Measurements from ENCODE around the gene BTBD9. TPM values are rescaled to one million over a fixed set of nuclear protein-coding genes. Genes with fewer than 3 reads are reported as not detected.

Gene BTBD9
- total and polyA plus RNA-seq, 2 donors (not counting 3 experiments of a cell fraction or from before 2014, with no cell fraction given) = 4.9 to 15.0 TPM

DNA sequence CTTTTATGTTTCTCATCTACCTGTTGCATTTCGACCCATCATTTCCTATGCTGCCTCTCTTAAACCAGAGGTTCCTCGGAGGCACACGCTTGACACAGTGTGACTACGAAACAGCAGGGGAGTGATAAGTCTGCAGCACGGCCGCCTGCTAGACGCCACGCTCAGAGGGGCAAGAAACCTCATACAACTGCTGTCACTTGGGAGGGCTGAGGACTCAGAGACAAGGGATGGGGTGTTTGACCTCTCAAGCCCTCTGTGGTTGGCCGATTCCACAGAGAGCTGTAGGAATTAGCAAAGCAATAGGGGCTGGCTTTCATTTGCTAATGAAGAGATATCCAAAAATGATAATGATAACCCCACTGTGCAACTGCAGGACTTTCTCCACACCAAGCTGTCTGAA, 447.7 kb downstream of the BTBD9 start:
- Histone ChIP-seq H4K20me1 (replicated peaks; ENCODE audit: control insufficient read depth, extremely low read depth, insufficient read depth, low read length) (no peaks in the 10 kb centered on the region), H2AFZ (ENCODE audit: low read depth, low read length) (no peak overlapping the region), H3K27me3 (ENCODE audit: control insufficient read depth in 2 of 2, insufficient read depth in 2 of 2, low read length in 2 of 2) (no peaks in the 10 kb centered on the region), H3K79me2 (ENCODE audit: control insufficient read depth, insufficient read depth, low read length) (no peaks in the 10 kb centered on the region), H3K4me3 (replicated peaks in 1 of 3; ENCODE audit: insufficient read depth in 1 of 3, low read depth in 1 of 3, low read length in 3 of 3) (no peak overlapping the region), H3K27ac (ENCODE audit: insufficient read depth, low read depth, low read length) (no peak overlapping the region), H3K36me3 (ENCODE audit: control insufficient read depth in 2 of 2, extremely low read depth in 1 of 2, insufficient read depth in 2 of 2, low read length in 2 of 2) (no peaks in the 10 kb centered on the region), H3K9ac (replicated peaks; ENCODE audit: extremely low read depth, insufficient read depth, low read length) (no peak overlapping the region), H3K9me1 (replicated peaks; ENCODE audit: control insufficient read depth, extremely low read depth, insufficient read depth, low read length) (no peaks in the 10 kb centered on the region), H3K4me2 (ENCODE audit: insufficient read depth, low read length) (no peak overlapping the region), H3K4me1 (ENCODE audit: control insufficient read depth, extremely low read depth, insufficient read depth, low read length) (peaks cover 13% of the 10 kb centered on the region), H3K9me3 (replicated peaks; ENCODE audit: control insufficient read depth, insufficient read depth, low read length) (no peaks in the 10 kb centered on the region)
- TF ChIP-seq, protein P1, sequence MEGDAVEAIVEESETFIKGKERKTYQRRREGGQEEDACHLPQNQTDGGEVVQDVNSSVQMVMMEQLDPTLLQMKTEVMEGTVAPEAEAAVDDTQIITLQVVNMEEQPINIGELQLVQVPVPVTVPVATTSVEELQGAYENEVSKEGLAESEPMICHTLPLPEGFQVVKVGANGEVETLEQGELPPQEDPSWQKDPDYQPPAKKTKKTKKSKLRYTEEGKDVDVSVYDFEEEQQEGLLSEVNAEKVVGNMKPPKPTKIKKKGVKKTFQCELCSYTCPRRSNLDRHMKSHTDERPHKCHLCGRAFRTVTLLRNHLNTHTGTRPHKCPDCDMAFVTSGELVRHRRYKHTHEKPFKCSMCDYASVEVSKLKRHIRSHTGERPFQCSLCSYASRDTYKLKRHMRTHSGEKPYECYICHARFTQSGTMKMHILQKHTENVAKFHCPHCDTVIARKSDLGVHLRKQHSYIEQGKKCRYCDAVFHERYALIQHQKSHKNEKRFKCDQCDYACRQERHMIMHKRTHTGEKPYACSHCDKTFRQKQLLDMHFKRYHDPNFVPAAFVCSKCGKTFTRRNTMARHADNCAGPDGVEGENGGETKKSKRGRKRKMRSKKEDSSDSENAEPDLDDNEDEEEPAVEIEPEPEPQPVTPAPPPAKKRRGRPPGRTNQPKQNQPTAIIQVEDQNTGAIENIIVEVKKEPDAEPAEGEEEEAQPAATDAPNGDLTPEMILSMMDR (IDR thresholded peaks at IDR 0.05; ENCODE audit: extremely low read depth in 1 of 2, insufficient read depth in 1 of 2, low read depth in 1 of 2, low read length in 2 of 2) = no peak
- TF ChIP-seq POLR2AphosphoS5 (IDR thresholded peaks at IDR 0.05; ENCODE audit: insufficient read depth, low read depth, low read length) (no peak), JUN (IDR thresholded peaks at IDR 0.05; ENCODE audit: borderline replicate concordance, insufficient read depth, insufficient read length, low read depth) (no peak), EZH2 (IDR thresholded peaks at IDR 0.05; ENCODE audit: borderline replicate concordance, low read depth, low read length, severe bottlenecking) (no peak)
- TF ChIP-seq, protein P2, sequence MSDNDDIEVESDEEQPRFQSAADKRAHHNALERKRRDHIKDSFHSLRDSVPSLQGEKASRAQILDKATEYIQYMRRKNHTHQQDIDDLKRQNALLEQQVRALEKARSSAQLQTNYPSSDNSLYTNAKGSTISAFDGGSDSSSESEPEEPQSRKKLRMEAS (IDR thresholded peaks at IDR 0.05; ENCODE audit: insufficient read depth, insufficient read length) = no peak
- CTCF ChIA-PET = interaction anchor here (3.4 kb wide), 1 partner anchor 302 kb away, joined by 11 read pairs; no protein-coding TSS in a partner anchor
- DNase-seq (ENCODE audit: low read depth, low spot score) (no peak), FAIRE-seq (no peak)
- no TSS peak for BruUV-seq (replicated peaks)
- dilution Hi-C loops (cut with MboI; ENCODE audit: extremely low pct_ligation_motif_present, low sequenced_read_pairs) (no loop called here), intact Hi-C loops (cut with micrococcal nuclease) (loop anchor here (2.0 to 10.0 kb wide), 3 partner anchors 37 to 483 kb away; no protein-coding TSS in a partner anchor)
- POLR2A ChIA-PET = no interaction called here

Measured in endothelial cell of umbilical vein (primary cell).